Measurements from ENCODE around the gene PFKP.

The PFKP gene

DNA sequence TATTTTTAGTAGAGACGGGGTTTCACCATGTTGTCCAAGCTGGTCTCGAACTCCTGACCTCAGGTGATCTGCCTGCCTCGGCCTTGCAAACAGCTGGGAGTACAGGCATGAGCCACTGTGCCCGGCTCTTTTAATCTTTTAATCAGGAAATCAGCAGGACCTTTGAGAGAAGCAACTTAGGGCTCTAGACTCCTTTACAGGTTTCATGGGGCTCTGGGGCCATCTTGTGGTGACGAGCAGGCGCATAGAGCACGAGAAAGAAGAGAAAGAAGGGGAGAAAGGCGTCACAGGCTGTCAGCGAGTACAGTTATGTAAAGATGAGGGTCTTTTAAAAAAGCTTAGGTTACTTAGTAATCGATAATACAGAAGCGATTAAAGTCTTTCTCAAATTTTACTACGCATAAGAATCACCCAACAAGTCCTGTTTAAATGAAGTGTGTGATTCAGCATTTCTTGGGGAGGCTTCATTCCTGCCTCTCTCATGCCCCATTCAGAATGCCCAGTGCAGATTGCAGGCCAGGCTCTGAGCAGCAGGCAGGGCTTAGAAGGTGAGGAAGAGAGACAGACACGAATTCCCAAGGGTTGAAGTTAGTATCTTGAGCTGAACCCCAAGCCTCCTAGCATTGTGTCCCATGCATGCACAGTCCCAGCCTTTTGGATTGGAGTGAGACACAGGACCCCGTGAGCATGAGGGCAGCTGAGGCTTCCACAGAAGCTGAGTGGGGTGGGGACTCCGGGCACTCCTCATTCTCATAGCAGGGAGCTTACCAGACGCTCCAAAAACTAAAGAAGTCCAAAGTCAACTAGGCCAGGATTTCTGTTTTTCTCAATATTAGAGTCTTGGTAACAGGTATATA lies 23.6 kb upstream of the PFKP start:
- Histone ChIP-seq H3K36me3 (no peaks in the 10 kb centered on the region), H3K27me3 (no peaks in the 10 kb centered on the region), H3K4me3 (ENCODE audit: low read depth, low read length) (no peak overlapping the region), H3K4me1 (no peaks in the 10 kb centered on the region), H3K9me3 (no peaks in the 10 kb centered on the region)
- TF ChIP-seq, protein P1, sequence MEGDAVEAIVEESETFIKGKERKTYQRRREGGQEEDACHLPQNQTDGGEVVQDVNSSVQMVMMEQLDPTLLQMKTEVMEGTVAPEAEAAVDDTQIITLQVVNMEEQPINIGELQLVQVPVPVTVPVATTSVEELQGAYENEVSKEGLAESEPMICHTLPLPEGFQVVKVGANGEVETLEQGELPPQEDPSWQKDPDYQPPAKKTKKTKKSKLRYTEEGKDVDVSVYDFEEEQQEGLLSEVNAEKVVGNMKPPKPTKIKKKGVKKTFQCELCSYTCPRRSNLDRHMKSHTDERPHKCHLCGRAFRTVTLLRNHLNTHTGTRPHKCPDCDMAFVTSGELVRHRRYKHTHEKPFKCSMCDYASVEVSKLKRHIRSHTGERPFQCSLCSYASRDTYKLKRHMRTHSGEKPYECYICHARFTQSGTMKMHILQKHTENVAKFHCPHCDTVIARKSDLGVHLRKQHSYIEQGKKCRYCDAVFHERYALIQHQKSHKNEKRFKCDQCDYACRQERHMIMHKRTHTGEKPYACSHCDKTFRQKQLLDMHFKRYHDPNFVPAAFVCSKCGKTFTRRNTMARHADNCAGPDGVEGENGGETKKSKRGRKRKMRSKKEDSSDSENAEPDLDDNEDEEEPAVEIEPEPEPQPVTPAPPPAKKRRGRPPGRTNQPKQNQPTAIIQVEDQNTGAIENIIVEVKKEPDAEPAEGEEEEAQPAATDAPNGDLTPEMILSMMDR (IDR thresholded peaks at IDR 0.05; ENCODE audit: low read depth, low read length): peak; percentile 73
- DNase-seq: peak; percentile 48

DNA sequence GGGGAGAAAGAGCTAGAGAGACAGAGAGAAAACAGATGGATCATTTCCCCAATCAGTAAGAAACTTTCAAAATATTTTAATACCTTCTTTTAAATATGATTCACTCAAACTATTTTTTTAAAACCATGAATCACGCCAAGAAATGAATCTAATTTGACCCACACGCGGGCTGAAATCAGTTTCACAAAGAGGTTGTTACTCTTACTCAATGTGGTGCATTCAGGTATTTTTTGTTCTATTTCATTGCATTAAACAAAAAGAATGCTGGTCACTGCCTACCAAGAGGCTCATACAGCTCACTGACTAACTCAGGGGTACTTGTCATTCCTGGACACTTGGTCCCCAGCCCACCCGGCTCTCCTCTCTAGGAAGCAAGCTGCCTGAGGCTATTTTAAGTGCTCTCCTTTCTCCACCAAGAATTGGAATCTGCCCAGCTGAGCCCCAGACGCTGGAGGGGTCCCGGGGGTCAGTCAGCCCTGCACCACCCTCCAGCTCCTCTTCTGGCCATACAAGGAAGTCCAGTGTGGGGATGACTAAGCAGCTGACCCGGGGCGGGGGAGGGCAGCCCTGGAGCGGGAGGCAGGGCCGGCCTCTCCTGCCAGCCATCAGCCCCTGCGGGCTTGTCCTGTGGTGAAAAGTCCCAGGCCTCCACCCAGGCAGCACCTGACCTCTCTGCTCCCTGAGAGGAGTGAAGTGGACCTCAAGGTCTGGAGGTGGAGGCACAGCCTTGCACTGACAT lies 21.7 kb upstream of the PFKP start:
- Histone ChIP-seq H3K4me1 (no peaks in the 10 kb centered on the region), H3K36me3 (no peaks in the 10 kb centered on the region), H3K27me3 (no peaks in the 10 kb centered on the region), H3K4me3 (ENCODE audit: low read depth, low read length) (no peak overlapping the region), H3K9me3 (no peaks in the 10 kb centered on the region)
- TF ChIP-seq, protein P1 (IDR thresholded peaks at IDR 0.05; ENCODE audit: low read depth, low read length): no peak
- DNase-seq: no peak

DNA sequence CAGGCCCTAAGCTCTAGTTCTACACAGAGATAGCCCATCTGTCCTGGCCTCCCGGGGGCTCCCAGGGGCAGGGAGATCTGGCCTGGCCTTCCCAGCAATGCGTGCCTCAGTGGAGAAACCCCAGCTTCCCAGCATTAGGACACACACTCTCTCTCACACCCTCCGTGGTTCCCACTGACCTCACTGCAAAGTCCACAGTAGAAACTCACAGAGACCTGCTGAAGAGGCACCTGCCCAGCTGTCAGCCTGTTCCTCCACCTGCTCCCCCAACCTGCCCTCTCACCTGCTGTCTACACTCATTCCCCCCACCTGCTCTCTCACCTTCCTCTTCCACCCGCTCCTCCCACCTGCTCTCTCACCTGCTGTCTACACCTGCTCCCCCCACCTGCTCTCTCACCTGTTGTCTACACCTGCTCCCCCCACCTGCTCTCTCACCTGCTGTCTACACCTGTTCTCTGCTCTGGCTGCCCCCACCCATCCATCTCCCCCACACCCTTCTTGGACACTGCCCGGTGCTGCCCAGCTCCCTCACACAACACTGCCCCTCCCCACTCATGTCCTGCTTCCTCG lies 21.1 kb upstream of the PFKP start:
- Histone ChIP-seq H3K27me3 (no peaks in the 10 kb centered on the region), H3K36me3 (no peaks in the 10 kb centered on the region), H3K4me1 (no peaks in the 10 kb centered on the region), H3K4me3 (ENCODE audit: low read depth, low read length) (no peak overlapping the region), H3K9me3 (no peaks in the 10 kb centered on the region)
- TF ChIP-seq, protein P1 (IDR thresholded peaks at IDR 0.05; ENCODE audit: low read depth, low read length): no peak
- no peak for DNase-seq

DNA sequence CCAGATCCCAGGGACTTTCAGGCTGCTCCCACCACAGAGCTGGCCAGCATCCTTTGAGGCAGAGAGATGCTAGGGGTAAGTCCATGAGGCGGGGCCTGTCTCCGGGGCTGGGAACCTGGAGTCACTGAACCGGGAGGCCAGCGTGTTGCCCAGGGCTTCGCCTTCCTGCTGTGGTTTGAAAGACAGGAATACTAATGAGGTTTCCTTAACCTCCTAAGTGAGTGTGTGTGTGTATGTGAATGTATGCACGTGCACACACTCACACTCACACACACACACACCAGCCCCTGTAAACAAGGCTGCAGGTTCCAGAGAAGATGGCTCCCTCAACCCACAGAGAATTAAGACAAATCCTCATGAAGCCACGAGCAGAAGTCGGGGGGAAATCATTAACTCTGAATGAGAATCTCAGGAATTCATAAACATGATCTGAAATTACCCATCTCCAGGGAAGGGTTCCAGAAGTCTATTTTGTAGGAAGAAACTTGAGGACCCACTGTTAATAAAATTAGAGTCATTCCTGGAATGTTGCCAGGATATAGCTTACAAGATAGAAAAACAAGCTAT lies 20.3 kb upstream of the PFKP start:
- no peaks in the 10 kb centered on the region for H3K27me3 ChIP-seq
- H3K4me1 ChIP-seq: no peaks in the 10 kb centered on the region
- H3K36me3 ChIP-seq: no peaks in the 10 kb centered on the region
- H3K4me3 ChIP-seq (ENCODE audit: low read depth, low read length): no peak overlapping the region
- TF ChIP-seq, protein P1 (IDR thresholded peaks at IDR 0.05; ENCODE audit: low read depth, low read length): no peak
- H3K9me3 ChIP-seq: no peaks in the 10 kb centered on the region
- DNase-seq: no peak

DNA sequence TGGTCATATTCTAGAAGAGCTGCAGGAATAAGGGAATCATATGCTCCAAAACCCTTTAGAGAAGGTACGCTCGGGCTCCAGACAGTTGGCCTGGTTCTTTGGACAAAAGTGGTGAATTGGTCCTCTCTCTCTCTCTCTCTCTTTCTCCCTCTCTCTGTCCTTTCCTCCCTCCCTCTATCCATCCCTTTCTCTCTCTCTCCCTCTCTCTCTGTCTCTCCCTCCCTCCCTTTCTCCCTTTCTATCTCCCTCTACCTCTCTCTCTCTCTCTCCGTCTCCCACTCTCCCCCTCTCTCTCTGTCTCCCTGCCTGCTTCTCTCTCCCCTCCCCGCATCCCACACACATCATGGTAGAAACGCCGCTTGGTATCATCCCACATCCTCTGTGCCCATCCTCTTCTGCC lies 19.8 kb upstream of the PFKP start:
- DNase-seq: no peak
- Histone ChIP-seq H3K9me3 (no peaks in the 10 kb centered on the region), H3K4me3 (ENCODE audit: low read depth, low read length) (no peak overlapping the region), H3K27me3 (no peaks in the 10 kb centered on the region), H3K36me3 (no peaks in the 10 kb centered on the region), H3K4me1 (no peaks in the 10 kb centered on the region)
- TF ChIP-seq, protein P1 (IDR thresholded peaks at IDR 0.05; ENCODE audit: low read depth, low read length): no peak

Data from BE2C (cell line).